WERI-Rb-1 (cell line): Measurements from ENCODE around the gene TAS1R3.

Experiments
- DNase-seq: peaks from one replicate; pipeline ENCODE4 v3.0.0-alpha.2; 2020
- H3K27ac ChIP-seq: fragments of 250-450 bp; sonication (Bioruptor Pico); 2 replicates; pipeline ENCODE4 v1.5.1; 2020; ENCODE audit warnings: mild to moderate bottlenecking, moderate library complexity
- H3K27me3 ChIP-seq: fragments of 250-450 bp; sonication (Bioruptor Pico); 2 replicates; pipeline ENCODE4 v1.5.1; 2021; ENCODE audit warnings: mild to moderate bottlenecking, low read depth, moderate library complexity; ENCODE audit not compliant: insufficient read depth, severe bottlenecking
- H3K36me3 ChIP-seq: fragments of 250-450 bp; sonication (Bioruptor Pico); 2 replicates; pipeline ENCODE4 v1.5.1; 2020; ENCODE audit warnings: mild to moderate bottlenecking, moderate library complexity
- H3K4me3 ChIP-seq: 2 replicates; pipeline ENCODE4 v1.5.1; 2011; ENCODE audit warnings: low read depth, mild to moderate bottlenecking, control low read depth, low read length
- H3K9me3 ChIP-seq: fragments of 250-450 bp; sonication (Bioruptor Pico); 2 replicates; pipeline ENCODE4 v1.5.1; 2021; ENCODE audit warnings: mild to moderate bottlenecking, moderate library complexity; ENCODE audit not compliant: severe bottlenecking
- CTCF ChIP-seq: IDR thresholded peaks from 2 replicates; pipeline ENCODE4 v1.5.1; 2011; ENCODE audit warnings: low read depth, mild to moderate bottlenecking, control low read depth, inconsistent platforms, low read length

The TAS1R3 gene

DNA sequence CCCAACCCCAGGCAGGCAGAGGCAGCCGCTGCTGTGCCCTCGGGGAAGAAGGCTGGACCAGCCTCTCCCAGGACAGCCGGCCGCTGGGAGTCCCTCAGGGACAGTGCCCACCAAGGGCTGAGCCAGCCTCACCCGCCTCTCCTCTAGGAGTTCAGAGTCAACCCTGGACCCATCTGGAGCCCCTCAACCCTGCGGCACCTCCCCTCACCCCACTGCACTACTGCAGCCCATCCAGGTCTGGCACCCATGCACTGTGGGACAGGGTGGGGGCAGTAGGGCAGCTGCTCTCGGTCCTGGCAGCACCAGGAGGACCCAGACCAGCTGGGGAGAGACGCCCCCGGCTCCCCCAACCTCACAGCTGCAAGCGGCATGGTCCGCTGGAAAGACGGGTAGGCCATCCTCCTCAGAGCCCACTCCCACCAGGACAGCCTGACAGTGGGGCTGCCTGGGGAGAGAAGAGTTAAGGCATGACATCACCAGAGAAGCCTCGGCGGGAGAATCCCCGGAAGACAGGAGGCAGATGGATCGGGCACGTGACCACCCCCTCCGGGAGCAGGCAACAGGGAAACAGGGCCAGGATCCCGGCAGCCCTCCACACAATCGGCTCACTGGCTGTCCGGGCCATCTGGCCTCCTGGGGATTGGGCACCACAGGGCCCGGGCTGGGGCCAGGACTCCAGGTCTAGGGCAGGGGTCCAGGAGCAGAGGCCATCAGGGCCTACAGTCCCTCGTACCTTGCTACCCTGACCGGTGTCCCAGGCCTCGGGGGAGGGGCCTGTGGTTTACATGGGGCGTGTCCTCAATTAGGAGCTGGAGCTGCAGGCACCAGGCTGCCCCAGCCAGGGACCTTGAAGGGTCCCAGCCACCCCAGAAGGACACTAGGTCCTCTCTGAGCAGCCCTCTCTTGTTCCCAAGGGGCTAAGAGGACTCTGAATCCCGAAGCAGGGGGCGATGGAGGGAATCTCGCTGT lies 26.5 kb upstream of the TAS1R3 start:
- H3K4me3 ChIP-seq, result peak overlapping the region; percentile 97
- no peaks in the 10 kb centered on the region for H3K9me3 ChIP-seq
- H3K36me3 ChIP-seq, result peaks cover 28% of the 10 kb centered on the region
- H3K27me3 ChIP-seq, result no peaks in the 10 kb centered on the region
- peak overlapping the region; percentile 99 for H3K27ac ChIP-seq
- 0 out of 2 replicates have a peak, but pooled peaks have one; percentile 5 for TF ChIP-seq CTCF
- peak; percentile 97 for DNase-seq

DNA sequence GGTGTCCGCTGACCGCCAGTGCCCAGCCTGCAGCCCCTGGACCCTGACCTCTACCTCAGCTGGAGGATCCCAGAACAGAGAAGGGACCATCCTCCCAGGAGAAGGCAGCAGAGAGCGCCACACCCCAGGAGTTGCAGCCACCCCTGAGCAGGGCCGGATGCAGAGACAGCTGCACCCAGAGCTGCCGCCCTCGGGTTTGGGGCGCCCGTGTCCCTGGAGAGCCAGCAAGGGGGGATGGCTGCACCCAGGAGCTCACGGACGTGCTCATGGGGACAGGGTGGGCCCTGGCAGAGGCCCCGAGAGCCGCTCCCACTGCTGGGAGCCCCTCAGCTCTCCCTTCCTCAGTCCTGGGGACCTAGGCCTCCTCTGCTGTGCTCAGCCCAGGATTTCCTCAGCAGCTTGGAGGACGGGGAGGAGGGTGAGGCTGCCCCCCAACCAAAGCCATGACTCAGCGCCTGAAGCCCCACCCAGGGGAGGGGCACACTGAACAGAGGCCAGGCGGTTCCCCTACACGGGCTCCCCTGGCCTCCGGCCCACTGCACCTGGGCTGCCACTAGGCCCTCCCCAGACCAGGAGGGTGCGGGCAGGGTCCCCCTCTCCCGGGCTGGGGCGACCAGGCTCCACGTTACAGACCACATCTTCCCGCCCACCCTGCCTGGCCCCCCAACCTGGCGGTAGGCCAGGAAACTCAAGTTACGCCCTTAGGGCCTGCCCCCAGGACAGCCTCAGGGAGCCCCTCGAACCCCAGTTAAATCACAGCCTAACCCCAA lies 25.6 kb upstream of the TAS1R3 start:
- Histone ChIP-seq H3K27ac (peak overlapping the region; percentile 99), H3K36me3 (peaks cover 28% of the 10 kb centered on the region)
- TF ChIP-seq CTCF, result no peak

GRCh38 chr1:1306070-1306660 lies 24.9 kb upstream of the TAS1R3 start:
- Histone ChIP-seq H3K36me3 (peaks cover 31% of the 10 kb centered on the region), H3K4me3 (peak overlapping the region; percentile 97), H3K27ac (peak overlapping the region; percentile 99), H3K9me3 (no peaks in the 10 kb centered on the region), H3K27me3 (no peaks in the 10 kb centered on the region)
- DNase-seq, result peak; percentile 71
- TF ChIP-seq CTCF, result peak; percentile 52

More for the DNA sequence above, 25.6 kb upstream of the TAS1R3 start:
- Histone ChIP-seq H3K4me3 (peak overlapping the region; percentile 97), H3K9me3 (no peaks in the 10 kb centered on the region), H3K27me3 (no peaks in the 10 kb centered on the region)
- peak; percentile 92 for DNase-seq

DNA sequence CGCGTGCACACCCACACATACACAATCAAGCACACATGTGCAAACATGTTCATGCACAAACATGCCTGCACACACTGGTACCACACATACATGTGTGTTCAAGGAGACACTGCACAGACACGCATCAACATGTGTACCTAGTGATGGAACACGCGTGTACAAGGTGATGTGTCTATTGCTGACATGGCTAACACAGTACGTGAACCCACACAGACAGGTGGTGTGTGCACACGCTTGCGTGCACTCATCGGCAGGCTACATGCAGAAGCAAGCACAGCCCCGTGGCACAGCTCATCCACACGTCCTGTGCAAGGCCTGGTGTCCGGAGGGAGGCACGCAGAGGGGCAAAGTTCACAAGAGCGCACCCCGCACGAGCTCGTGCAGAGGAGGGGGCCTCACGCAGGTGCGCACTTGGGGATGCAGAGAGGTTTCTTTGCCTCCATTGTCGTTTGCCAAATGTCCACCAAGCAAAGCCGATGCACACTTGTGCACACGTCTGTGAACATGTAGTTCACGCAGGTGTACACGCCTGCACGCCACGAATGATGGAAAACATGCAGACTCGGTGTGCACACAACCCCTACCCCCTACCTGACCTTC lies 24.3 kb upstream of the TAS1R3 start:
- H3K9me3 ChIP-seq, result no peaks in the 10 kb centered on the region
- peak overlapping the region; percentile 97 for H3K4me3 ChIP-seq
- H3K36me3 ChIP-seq, result peaks cover 37% of the 10 kb centered on the region
- DNase-seq, result no peak
- H3K27ac ChIP-seq, result peak overlapping the region; percentile 99
- no peaks in the 10 kb centered on the region for H3K27me3 ChIP-seq
- no peak for TF ChIP-seq CTCF

GRCh38 chr1:1307261-1307922 lies 23.7 kb upstream of the TAS1R3 start:
- peak overlapping the region; percentile 99 for H3K27ac ChIP-seq
- H3K9me3 ChIP-seq, result no peaks in the 10 kb centered on the region
- H3K36me3 ChIP-seq, result peaks cover 43% of the 10 kb centered on the region
- peak overlapping the region; percentile 97 for H3K4me3 ChIP-seq
- H3K27me3 ChIP-seq, result no peaks in the 10 kb centered on the region
- DNase-seq, result no peak
- TF ChIP-seq CTCF, result no peak
